GM12875 (cell line): ENCODE measurements around the gene SUCO.
A peak's percentile ranks its signal among the peaks of the same experiment; 100 is the strongest.

Experiments
- H3K4me3 ChIP-seq: one replicate; pipeline ENCODE4 v1.5.1; 2011; ENCODE audit warnings: low read depth, low read length, control low read depth
- CTCF ChIP-seq: IDR thresholded peaks from 2 replicates; pipeline ENCODE4 v1.5.1; 2011; ENCODE audit warnings: low read depth, mild to moderate bottlenecking, control low read depth, inconsistent platforms, low read length, moderate library complexity, borderline replicate concordance; ENCODE audit not compliant: insufficient read depth

Gene SUCO

GRCh38 chr1:172532700-172533512 is at the start of gene SUCO:
Gene SUCO, plus strand, starts transcription at chr1:172533150. Its CDS starts 286 bp downstream, at chr1:172533436.
- no peak for TF ChIP-seq CTCF
- peak within 1 kb of the TSS; percentile 95 for H3K4me3 ChIP-seq

GRCh38 chr1:172483448-172483847 is 49.5 kb upstream of the SUCO start:
- no peak for TF ChIP-seq CTCF
- no peak overlapping the region for H3K4me3 ChIP-seq

- no peak for TF ChIP-seq CTCF
- no peak overlapping the region for H3K4me3 ChIP-seq
These were observed 48.7 kb upstream of the SUCO start for GRCh38 chr1:172484252-172484651.

GRCh38 chr1:172485626-172486025 is 47.3 kb upstream of the SUCO start:
- no peak overlapping the region for H3K4me3 ChIP-seq
- no peak for TF ChIP-seq CTCF

GRCh38 chr1:172486805-172487454 is 46.0 kb upstream of the SUCO start:
- no peak overlapping the region for H3K4me3 ChIP-seq
- no peak for TF ChIP-seq CTCF

GRCh38 chr1:172487550-172487949 is 45.4 kb upstream of the SUCO start:
- H3K4me3 ChIP-seq: no peak overlapping the region
- no peak for TF ChIP-seq CTCF

- TF ChIP-seq CTCF: no peak
- H3K4me3 ChIP-seq: no peak overlapping the region
These were observed 44.6 kb upstream of the SUCO start for GRCh38 chr1:172488393-172488792.
